Brain microvascular endothelial cell (primary cell): ENCODE data around the gene TMX1.

Experiments
- DNase-seq: peaks from one replicate; pipeline ENCODE4 v3.0.0-alpha.2; 2020
- H3K27ac ChIP-seq: fragments of 250-450 bp; sonication (Bioruptor Pico); 2 replicates; pipeline ENCODE4 v1.5.1; 2020; ENCODE audit warnings: mild to moderate bottlenecking, moderate library complexity
- H3K27me3 ChIP-seq: fragments of 250-450 bp; sonication (Bioruptor Pico); replicated peaks from 2 replicates; pipeline ENCODE4 v1.5.1; 2020; ENCODE audit warnings: mild to moderate bottlenecking
- H3K36me3 ChIP-seq: fragments of 250-450 bp; sonication (Bioruptor Pico); replicated peaks from 2 replicates; pipeline ENCODE4 v1.5.1; 2020; ENCODE audit warnings: mild to moderate bottlenecking
- H3K4me3 ChIP-seq: 2 replicates; pipeline ENCODE4 v1.5.1; 2011; ENCODE audit warnings: low read depth, mild to moderate bottlenecking, control low read depth, low read length, moderate library complexity
- CTCF ChIP-seq: IDR thresholded peaks from 2 replicates; pipeline ENCODE4 v1.5.1; 2011; ENCODE audit warnings: low read depth, mild to moderate bottlenecking, moderate library complexity, low read length, control low read depth, inconsistent platforms; ENCODE audit errors: missing control alignments
- in situ Hi-C: cut with HindIII; loops from 2 replicates; pipeline ENCODE4 v1.10.0; 2017; ENCODE audit warnings: low sequenced_read_pairs, low pct_ligation_motif_present

The TMX1 gene

DNA sequence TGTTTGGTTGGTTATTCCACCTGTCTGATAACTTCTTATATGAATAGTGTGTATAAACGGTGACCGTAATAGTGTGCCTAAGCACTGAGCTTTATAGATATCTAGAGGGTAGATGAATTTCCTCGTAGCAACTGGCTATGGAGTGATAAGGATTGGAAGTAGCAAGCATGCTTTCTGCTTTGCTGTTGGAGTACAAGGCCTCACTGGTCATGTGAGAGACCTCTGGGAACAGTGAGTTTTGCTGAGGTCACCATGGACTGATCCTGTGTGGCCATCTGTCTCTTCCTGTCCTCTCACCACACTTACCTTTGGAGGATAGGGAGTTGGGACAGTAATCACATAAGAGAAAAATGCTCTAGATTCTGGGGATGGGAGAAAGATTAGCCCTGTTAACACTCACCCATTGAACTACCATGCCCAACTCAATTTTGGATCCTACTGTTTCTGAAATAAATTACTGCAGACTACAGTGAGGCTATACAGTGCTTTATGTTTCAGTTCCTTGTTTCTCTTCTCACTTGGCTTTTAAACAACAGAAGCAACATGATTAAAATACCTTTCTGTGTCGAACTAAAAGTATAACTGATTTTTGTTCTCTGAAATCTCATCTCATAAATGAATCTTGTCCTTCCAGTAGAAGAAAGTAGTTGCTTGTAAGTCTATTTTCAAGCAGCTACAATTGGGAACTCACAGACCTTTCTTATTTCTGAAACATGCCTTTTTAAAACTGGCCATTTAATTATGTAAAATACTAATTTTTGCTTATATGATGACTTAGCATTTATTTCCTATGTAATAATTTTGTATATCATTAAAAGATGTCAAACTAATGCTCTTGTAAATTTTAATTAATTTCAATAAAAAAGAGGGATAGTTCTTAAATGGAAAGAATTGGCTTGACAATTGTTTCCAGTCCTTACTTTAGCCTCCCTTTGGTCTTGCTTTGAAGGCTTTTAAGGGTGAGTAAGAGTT lies 8.3 kb downstream of the TMX1 start:
- DNase-seq = no peak
- Histone ChIP-seq H3K27ac (no peak overlapping the region), H3K27me3 (no peaks in the 10 kb centered on the region), H3K4me3 (no peak overlapping the region), H3K36me3 (peaks cover 41% of the 10 kb centered on the region)
- in situ Hi-C loops = no loop called here
- no peak for TF ChIP-seq CTCF

DNA sequence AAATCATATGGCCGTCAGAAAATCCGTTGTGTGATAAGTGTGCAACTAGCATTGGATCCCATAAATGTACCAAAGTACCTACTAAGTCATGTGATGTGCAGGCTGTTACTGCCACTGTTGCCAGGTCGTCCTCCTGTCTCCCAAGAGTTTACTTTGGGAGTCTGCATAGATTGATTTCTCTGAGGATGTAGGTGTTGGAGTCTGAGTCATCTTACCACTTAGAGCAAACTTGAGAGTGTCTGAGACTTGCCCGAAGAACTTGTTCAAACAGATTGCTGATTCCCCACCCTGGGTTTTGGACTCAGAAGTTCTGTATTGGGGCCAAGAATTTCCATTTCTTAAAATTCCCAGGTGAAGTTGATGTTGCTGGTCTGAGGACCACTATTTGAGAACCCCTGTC lies 11.4 kb downstream of the TMX1 start:
- no peak for DNase-seq
- no peak for TF ChIP-seq CTCF

DNA sequence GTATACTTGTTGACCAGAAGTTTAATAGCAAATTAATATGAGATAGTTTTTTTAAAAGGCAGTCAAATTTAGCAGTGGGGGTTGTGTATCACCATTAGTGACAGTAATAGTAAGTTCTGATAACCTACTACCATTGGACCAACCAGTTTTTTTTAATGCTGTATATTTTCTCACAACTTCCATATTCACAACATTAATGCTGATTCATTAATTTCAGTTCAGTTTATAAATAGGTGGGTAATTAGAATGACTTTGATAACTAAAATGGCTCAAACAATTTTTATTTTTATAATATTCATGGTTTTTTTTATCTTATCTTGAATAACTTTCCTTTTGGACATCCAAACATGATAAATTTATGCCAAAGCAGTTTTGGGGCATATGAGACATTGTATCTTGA lies 13.8 kb downstream of the TMX1 start:
- no peak for TF ChIP-seq CTCF
- Histone ChIP-seq H3K36me3 (peaks cover 38% of the 10 kb centered on the region), H3K27ac (no peak overlapping the region), H3K27me3 (no peaks in the 10 kb centered on the region), H3K4me3 (no peak overlapping the region)
- DNase-seq = no peak
- in situ Hi-C loops = no loop called here

More for the DNA sequence above, 11.4 kb downstream of the TMX1 start:
- H3K27ac ChIP-seq = no peak overlapping the region
- peaks cover 39% of the 10 kb centered on the region for H3K36me3 ChIP-seq
- in situ Hi-C loops = no loop called here
- no peaks in the 10 kb centered on the region for H3K27me3 ChIP-seq
- no peak overlapping the region for H3K4me3 ChIP-seq

DNA sequence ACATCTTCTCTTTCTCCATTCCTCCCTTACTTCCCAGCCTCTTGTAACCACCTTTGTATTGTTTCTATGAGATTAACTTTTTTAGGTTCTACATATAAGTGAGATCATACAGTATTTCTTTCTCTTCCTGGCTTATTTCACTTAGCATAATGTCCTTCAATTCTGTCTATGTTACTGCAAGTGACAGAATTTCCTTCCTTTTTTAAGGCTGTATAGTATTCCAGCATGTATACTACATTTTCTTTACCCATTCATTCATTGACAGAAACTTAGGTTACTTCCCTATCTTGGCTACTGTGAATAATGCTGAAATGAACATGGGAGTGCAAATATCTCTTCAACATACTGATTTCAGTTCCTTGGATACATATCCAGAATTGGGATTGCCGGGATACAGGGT lies 18.2 kb downstream of the TMX1 start:
- Histone ChIP-seq H3K27ac (no peak overlapping the region), H3K27me3 (no peaks in the 10 kb centered on the region), H3K4me3 (no peak overlapping the region), H3K36me3 (peaks cover 9% of the 10 kb centered on the region)
- no peak for DNase-seq
- no peak for TF ChIP-seq CTCF
- in situ Hi-C loops = no loop called here

GRCh38 chr14:51258788-51259187 lies 18.7 kb downstream of the TMX1 start:
- Histone ChIP-seq H3K27ac (no peak overlapping the region), H3K36me3 (peaks cover 7% of the 10 kb centered on the region), H3K4me3 (no peak overlapping the region), H3K27me3 (no peaks in the 10 kb centered on the region)
- TF ChIP-seq CTCF = no peak
- DNase-seq = no peak
- in situ Hi-C loops = no loop called here
